ENCODE measurements around the gene RPA4.
"Not testable (repeated sequence)": the region's sequence is repeated elsewhere in the genome, so short reads cannot be mapped to it uniquely, and the experiment has no call there.

The RPA4 gene, protein sequence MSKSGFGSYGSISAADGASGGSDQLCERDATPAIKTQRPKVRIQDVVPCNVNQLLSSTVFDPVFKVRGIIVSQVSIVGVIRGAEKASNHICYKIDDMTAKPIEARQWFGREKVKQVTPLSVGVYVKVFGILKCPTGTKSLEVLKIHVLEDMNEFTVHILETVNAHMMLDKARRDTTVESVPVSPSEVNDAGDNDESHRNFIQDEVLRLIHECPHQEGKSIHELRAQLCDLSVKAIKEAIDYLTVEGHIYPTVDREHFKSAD
- total RNA-seq: 0.46 to 0.58 (median 0.54) reads per million in 3 experiments

DNA sequence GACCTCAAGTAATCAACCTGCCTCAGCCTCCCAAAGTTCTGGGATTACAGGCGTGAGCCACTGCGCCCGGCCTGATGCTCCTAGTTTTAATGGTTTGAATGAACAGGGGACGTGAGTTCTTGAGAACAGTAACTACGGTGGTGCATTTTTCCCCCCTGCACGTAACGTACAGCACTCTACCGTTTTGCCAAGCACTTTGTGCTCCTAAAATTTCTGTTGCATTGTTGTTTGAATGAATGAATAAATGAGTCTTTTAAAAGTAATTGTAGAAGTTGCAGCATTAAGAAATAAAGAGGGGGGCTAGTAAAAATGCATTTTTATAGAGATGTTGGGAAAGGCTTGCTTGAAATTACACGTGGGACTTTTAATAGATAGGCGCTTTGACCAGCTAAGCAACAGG is at the start of gene RPA4:
Gene RPA4 (plus strand): TSS at position 301 of the 400 bp plus-strand sequence. CDS start 403 bp downstream, outside the sequence.
- DNase-seq: no peak

DNA sequence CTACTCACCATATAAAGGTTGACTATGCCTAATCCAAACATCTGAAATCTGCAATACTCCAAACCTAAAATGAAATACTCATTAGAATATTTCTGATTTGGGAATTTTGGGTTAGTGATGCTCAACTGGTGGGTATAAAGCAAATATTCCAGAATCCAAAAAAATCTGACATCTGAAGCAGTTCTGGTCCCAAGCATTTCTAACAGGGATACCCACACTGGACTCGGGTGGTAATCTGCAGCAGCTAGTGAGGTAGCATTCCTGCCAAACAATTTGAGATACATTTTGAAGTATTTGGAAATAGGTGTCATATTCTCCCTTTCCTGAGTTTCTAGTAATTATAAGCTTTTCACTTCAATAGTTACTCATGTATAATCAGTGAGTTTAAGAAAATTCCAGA is 49.6 kb upstream of the RPA4 start:
- no peak for DNase-seq

DNA sequence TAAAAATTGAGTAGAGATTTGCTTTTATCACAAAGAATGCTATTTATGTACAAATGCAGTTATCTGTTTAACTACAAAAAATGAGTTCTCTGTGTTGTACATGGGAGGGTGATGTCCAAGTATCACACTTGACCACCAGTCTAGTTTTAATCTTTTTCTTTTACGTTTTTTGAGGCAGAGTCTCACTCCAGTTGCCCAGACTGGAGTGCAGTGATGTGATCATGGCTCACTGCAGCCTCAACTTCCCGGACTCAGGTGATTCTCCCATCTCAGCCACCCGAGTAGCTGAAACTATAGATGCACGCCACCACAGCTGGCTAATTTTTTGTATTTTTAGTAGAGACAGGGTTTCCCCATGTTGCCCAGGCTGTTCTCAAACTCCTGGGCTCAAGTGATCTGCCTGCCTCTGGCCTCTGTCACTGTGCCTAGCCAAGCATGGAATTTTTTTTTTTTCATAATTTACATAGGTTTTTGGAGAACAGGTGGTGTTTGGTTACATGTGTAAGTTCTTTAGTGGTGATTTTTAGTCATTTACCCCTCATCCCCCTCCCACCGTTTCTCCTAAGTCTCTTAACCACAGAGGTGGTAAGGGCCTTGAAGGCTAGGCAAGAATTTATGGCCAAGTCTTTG is 47.9 kb upstream of the RPA4 start:
- DNase-seq: no peak

DNA sequence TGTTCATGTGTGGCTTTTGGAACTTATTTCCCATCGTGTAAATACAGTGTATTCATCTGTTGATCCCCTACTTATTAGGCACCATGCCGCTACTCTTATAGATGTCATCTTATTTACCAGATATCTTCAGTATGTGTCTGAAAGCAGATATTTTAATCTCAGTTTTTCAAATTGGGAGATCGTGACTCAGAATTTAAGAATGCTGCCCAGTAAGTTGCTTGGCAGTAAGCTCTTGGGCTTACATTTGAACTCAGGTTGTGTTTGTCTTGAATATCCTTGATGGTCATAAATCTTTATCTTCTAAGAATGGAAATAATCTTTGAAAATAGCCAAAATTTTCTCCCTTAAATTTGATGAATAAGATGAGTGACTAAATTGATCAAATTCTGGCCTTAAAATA is 45.9 kb upstream of the RPA4 start:
- no peak for DNase-seq

DNA sequence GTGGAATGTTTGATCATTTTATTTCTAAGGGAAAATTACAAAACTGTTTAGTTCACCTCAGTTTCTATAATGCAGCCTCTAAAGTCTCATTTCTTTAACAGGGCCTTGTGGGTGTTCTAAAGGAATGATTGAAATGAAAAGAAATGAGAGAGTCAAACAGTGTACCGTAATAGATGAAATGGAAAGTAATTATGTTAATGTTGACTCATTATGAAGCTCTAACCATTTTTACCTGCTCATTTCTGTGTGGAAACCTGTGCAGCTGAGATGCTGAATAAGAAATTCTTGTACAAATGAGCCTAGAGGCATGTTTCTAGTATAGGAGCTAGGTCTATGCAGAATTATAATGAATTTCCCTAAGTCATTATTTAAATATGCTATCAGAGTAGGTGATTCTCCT is 45.2 kb upstream of the RPA4 start:
- DNase-seq: no peak

DNA sequence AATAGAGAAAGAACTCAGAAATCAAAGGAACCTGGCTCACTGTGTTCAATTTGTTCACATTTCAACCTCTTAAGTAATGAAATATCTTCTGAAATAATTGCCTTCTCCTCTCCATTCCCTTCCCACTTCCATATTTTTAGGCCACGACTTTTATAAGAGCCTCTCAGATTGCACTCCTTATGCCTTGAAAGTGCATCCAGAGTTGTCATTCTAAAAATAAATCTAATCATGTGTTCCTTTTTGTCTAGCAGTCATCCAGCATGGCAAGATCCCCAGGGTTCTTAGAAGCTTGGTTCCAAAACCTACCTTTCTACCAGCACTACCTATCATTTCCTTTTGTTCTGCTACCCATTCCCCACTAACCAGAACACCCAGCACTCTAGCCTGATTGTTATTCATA is 42.4 kb upstream of the RPA4 start:
- DNase-seq: no peak

DNA sequence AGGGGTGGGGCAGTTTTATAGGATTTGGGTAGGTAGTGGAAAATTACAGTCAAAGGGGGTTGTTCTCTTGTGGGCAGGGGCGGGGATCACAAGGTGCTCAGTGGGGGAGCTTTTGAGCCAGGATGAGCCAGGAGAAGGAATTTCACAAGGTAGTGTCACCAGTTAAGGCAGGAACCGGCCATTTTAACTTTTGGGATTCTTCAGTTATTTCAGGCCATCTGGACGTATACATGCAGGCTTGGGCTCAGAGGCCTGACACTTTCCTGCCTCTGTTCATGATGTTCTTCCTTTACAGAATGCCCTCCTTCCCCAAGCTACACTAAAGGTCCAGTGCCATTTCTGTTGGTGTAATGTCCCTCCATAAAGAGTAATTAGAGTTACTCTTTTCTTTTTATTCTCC is 41.8 kb upstream of the RPA4 start:
- DNase-seq: not testable (repeated sequence)

DNA sequence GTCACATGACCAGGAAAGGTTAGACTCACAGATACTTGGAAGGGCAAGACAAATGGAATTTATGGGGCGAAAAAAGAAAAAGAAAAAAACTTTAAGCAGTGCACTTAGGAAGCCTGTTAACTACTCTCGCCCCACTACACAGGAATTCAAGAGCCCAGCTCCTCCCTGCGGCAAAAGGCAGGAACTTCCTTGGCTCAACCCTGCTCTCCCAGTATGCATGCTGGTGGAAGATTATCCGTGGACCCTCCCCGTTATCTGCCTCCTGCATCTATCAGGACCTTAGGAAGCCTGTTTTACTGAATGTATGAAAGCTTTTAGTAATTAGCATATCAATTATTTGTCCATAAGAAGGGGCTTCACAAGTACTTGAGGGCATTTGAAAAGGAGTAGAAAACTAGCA is 40.1 kb upstream of the RPA4 start:
- DNase-seq: no peak

DNA sequence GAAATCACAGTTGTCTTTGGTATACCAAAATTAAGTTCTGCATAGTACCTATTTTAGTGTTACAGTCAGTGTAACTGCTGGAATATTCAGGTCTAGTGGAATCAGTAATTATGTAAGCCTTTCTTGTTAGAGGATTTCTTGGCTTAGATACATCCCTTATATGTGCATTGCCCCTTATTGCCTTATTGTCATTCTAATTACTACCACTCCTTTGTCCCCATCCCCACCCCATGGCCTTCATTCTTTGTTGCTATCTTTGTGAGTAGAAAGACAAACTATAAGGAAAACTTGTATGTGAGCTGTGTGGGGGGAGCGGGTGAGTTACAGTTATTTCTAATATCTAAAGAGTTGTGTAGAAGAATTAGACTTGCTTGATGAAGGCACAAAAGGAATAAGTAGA is 36.9 kb upstream of the RPA4 start:
- DNase-seq: no peak

DNA sequence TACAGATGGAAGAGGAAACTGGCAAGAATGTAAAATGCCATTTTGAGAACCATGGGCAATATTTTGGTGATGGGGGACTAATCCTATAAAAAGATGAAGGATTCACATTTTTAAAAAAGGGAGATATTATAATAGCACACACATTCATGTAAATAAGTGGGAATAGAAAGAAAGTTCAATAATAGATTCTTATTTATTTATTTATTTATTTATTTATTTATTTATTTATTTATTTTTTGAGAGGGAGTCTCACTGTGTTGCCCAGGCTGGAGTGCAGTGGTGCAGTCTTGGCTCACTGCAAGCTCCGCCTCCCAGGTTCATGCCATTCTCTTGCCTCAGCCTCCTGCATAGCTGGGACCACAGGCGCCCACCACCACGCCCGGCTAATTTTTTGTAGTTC is 24.3 kb upstream of the RPA4 start:
- not testable (repeated sequence) for DNase-seq

DNA sequence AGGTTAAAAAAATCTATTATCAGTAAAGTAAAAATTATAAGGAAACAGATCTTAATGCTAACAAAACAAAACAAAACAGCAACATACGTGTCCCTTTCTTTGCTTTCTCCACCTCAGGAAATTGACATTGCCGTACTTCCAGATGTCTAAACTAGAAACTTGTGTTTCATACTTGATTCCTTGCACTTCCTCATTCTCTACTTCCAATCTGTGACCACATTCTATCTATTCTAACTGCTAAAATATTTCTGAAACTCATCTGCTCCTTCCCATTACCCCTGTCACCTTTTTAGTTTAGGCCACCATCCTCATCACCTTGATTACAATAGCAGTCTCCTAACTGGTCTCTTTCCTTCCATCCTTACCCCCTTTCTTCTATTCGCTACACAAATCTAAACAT is 22.5 kb upstream of the RPA4 start:
- no peak for DNase-seq

DNA sequence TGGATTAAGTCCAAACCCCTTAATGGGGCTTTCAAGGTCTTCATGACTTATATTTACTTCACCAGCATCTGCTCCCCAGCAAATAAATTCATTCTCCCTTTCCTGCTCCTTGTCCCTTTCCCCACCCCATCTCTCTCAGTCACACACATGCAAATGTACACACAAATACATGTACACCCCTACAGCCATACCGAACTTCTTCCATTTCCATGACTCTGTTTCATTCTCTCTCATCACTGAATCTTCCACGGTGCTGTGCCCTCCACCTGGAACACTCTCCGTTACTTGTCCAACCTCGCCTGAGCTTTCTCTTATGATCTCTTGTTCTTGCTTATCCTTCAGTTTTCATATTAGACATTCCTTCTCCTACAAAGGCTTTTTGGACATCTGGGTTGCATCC is 22.0 kb upstream of the RPA4 start:
- no peak for DNase-seq

DNA sequence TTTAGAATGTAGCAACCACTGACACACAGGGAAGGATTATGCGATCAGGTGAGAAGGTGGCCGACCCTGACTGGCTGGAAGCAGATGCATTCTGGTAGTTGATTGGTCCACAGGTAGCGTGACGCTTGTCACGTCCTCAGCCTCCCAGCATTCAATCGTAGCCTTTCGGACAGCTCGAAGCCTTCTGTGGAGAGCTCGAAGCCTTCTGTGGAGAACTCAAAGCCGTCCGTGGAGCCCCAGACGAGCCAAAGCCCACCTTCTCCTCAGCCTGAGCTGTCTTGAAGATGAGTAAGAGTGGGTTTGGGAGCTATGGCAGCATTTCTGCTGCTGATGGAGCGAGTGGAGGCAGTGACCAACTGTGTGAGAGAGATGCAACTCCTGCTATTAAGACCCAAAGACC is 319 bp downstream of the RPA4 start:
- no peak for DNase-seq

DNA sequence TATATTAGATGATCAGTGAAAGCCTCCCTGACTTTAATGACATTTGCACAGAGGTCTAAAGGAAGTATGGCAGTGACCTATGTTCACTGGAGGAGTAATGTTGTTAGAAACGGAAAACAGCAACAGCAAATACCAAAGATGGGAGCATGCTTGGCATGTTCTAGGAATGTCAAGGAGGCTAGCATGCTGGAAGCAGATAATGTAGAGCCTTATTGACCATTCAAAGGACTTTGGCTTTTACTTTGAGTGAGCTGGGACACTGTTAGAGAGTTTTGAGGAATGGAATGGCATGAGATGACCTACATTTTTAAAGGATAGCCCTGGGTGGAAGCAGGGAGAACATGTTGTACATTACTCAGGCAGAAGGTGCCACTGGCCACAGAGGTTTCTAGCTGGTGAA is 6.0 kb downstream of the RPA4 start:
- no peak for DNase-seq

DNA sequence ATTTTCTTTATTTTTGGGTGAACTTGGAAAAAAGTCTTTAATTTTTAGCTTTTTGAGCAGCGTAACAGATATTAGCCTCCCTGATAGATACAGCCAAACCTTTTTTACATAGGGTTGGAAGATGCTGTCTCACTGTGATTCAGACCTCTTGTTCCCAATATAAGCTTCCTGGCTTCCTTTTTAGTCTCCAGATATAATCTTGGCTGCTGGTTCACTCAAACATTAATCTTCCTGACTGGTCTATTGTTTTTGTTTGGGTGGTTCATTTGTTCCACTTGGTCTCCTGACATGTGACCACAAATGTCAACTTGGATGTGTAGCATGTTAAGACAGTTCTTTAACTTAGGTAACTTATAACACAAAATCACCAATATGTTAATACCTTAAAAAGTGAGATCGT is 23.0 kb downstream of the RPA4 start:
- DNase-seq: no peak

DNA sequence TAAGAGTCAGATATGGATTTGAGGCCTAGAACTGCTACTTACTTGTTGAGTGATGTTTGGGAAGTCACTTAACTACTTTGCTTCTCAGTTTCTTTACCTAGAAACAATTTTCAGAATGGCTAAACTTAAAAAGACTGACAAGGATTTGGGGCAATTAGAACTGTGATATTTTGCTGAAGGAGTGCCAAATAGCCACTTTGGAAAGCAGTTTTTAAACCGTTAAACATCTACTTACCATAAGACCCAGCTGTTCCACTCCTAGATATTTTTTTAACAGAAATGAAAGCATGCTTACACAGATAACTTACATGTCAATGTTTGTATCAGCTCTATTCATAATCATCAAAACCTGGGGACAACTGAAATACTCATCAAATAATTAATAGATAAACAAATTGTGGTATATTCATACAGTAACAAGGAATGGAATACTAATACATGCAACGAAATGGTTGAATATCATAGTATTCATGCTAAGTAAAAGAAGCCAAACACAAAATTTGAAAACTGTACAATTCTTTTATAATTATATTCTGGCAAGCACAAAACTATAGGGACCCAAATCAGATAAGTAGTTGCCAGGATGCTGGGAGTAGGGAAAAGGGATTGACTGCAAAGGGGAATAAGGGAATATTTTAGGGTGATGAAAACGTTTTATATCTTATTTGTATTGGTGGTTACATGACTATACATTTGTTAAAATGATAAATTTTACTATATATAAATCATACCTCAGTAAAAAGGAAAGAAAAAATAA is 24.0 kb downstream of the RPA4 start:
- no peak for DNase-seq

DNA sequence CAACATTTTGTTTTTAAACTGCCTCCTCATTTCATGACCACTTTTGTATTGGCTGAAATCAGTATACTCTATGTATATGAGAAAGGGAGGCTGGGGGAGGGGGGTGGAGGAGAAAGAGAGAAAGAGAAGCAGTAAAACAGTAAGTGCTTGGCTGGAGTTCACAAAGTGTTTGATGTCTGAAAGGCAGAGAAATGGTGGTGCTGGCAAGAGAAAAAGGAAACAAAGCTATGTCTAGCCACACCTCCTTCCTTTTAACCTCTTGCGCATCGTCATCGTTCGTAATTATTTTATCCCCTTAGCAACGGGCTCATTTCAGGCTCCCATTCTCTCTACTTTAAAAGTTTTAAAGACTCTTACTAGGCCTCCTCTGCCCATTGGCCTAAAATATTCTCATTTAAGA is 25.6 kb downstream of the RPA4 start:
- no peak for DNase-seq

DNA sequence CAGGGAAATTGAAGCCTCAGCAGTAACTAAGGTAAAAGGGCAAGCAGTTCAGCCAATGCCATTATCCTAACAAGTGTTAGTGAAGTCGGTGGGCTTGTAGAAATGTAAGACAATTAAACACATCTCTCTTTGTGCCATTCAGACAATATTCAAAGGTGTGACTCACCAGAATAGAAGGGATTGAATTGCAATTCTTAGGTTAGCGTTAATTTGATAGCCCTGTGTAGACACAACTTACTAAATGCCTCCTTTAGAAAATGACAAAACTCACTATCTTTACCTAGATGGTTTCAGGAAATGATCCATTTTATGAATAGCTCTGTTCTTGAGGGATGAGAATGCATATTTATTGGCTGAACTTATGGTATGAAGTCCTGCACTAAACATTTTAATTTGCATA is 35.2 kb downstream of the RPA4 start:
- DNase-seq: no peak

DNA sequence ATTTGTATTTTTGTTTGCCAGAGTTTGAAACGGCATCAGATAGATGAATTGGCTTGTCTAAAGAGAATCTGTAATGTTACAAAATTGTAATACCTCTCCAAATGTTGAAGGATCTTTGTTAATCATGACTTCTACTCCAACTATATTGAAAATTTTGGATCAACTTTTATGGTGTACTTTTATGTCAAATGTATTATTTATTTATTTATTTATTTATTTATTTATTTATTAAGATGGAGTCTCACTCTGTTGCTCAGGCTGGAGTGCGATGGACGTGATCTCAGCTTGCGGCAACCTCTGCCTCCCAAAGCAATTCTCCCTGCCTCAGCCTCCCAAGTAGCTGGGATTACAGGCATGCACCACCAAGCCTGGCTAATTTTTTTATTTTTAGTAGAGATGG is 36.0 kb downstream of the RPA4 start:
- no peak for DNase-seq

DNA sequence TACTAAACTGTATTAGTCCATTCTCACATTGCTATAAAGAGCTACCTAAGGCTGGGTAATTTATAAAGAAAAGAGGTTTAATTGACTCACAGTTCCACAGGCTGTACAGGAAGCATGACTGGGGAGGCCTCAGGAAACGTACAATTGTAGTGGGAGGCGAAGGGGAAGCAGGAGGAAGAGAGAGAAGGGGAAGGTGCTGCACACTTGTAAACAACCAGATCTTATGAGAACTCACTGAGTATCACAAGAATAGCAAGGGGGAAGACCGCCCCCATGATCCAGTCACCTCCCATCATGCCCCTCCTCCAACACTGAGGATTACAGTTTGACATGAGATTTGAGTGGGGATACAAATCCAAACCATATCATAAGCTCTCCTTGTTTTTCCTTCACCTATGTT is 40.9 kb downstream of the RPA4 start:
- DNase-seq: no peak

DNA sequence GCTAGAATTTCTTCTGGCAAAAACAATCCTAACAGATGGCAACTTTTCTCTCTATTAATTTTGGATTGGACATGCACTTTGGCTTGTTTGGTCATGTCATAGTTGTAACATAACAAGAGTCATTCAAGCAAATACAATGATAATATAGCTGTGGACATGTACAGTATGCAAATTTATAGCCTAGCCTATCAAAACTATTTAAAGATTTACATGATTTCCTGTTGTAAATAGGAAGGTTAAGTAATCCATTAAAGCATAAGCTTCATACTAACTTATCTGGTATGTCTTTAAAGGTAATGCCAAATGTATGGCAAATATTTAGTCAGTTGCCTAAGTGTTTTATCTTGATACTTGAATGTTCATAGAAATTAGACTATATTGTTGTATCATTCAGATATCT is 45.3 kb downstream of the RPA4 start:
- no peak for DNase-seq
